Smooth muscle cell of the brain vasculature (primary cell): ENCODE results near the gene FGF21.
A peak's percentile ranks its signal among the peaks of the same experiment; 100 is the strongest.
"Not testable (repeated sequence)": the region's sequence is repeated elsewhere in the genome, so short reads cannot be mapped to it uniquely, and the experiment has no call there.

Experiments used
- DNase-seq: peaks from one replicate; pipeline ENCODE4 v3.0.0-alpha.2; 2012; ENCODE audit warnings: low read depth, low spot score

Gene FGF21

DNA sequence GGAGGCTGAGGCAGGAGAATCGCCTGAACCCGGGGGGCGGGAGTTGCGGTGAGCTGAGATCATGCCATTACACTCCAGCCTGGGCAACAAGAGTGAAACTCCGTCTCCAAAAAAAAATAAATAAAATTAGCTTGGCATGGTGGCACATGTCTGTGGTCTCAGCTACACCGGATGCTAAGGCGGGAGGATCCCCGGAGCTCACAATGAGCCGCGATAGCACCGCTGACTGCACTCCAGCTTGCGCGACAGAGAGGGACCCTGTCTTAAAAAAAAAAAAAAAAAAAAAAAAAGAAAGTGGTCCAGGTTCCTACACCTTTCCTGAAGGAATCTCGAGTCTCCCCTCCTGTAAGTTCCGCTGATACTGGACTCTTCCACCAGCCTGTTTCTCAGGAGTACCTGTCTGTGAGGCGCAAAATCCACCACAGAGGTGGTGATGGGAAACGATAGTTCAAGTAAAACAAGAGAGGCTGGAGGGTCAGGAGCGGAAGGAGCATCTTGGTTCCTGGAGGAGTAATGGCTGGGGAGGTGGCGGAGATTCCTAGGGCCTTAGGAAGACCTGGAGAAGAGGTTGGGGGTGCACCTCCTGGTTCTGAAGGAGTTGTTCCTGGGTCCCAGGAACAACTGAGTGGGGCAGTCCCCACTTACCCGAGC lies 3.4 kb upstream of the FGF21 start:
- DNase-seq: no peak

DNA sequence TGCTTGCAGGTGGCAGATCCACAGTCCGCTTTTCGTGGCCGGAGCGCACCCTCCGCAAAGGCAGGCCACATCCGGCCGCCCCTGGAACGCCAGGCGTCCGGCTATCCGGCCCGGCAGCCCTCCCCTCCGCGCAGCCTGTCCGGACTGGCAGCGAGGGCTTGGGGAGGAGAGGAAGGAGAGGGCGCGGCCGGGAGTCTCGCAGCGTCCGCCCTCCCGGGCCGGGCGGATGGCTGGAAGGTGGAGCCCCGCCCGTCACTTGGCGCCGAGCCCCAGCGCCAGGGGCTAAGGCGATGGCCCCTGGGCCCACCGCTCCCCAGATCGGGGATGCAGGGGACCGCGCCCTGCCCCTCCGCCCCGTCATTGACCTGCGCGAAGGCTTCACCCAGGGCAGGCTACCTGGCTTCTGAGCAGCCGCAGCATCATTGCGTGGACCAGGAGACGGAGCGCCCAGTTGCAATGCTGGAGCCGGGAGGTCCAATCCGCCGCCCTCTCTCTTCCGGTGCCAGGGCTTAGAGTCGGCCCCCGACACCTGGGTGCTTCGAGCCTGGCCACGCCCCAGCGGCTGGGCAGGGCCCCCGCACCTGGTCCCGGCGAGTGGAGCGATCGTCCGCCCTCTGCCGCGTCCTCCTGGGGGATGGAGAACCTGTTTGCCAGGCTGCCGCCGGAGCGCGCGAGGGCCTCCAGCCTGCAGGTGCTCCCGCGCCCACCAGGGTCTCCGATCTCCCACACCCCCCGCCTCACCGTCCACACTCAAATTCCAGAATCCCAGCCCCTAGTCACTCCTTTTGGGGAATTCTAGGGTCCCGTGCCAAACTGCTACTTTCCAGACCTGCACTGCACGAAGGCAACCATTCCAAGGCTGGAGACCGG lies 2.6 kb upstream of the FGF21 start, which contains the start of gene FUT1:
FUT1 (minus strand) TSS at position 146 of the 870 bp plus-strand sequence. CDS start 1,360 bp downstream, outside the sequence.
- DNase-seq: no peak

DNA sequence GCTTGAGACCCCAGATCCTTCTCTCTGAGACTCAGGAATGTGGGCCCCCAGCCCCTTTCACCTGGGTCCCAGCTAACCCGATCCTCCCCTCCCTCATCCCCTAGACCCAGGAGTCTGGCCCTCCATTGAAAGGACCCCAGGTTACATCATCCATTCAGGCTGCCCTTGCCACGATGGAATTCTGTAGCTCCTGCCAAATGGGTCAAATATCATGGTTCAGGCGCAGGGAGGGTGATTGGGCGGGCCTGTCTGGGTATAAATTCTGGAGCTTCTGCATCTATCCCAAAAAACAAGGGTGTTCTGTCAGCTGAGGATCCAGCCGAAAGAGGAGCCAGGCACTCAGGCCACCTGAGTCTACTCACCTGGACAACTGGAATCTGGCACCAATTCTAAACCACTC lies 463 bp downstream of the FGF21 start:
- no peak for DNase-seq

DNA sequence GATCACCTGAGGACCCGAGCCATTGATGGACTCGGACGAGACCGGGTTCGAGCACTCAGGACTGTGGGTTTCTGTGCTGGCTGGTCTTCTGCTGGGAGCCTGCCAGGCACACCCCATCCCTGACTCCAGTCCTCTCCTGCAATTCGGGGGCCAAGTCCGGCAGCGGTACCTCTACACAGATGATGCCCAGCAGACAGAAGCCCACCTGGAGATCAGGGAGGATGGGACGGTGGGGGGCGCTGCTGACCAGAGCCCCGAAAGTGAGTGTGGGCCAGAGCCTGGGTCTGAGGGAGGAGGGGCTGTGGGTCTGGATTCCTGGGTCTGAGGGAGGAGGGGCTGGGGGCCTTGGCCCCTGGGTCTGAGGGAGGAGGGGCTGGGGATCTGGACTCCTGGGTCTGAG lies 888 bp downstream of the FGF21 start:
- DNase-seq: no peak

DNA sequence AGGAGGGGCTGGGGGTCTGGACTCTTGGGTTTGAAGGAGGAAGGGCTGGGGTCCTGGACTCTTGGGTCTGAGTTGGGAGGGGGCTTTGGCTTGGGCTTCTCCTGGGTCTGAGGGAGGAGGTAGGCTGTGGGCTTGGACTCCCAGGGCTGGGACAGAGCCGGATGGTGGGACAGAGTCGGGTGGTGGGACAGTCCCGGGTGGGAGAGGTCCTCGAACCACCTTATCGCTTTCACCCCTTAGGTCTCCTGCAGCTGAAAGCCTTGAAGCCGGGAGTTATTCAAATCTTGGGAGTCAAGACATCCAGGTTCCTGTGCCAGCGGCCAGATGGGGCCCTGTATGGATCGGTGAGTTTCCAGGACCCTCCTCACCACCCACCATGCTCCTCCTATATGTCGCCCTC lies 1.4 kb downstream of the FGF21 start:
- no peak for DNase-seq

DNA sequence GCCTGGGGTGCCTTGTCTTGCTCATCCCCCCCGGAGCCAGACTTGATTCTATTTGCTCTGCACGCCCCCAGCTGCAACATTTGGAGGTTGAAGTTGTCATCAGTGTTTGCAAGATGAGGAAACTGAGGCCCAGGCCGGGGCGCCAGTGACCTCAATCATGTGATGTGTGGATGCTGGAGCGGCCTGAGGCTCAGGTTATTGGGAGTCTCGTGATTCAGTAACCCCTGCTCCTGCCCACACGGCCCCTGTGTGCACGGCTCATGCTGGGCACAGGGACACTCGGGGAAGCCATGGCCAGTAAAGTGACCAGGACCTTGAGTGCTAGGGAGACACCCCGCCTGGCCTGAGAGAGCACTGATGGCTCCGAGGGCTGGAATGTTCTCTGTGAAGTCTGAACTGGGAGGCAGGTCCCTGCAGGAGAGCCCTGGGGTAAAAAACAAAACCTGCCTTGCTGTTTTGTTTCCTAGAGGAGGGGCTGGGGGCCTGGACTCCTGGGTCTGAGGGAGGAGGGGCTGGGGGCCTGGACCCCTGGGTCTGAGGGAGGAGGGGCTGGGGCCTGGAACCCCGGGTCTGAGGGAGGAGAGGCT lies 1.9 kb downstream of the FGF21 start:
- no peak for DNase-seq

DNA sequence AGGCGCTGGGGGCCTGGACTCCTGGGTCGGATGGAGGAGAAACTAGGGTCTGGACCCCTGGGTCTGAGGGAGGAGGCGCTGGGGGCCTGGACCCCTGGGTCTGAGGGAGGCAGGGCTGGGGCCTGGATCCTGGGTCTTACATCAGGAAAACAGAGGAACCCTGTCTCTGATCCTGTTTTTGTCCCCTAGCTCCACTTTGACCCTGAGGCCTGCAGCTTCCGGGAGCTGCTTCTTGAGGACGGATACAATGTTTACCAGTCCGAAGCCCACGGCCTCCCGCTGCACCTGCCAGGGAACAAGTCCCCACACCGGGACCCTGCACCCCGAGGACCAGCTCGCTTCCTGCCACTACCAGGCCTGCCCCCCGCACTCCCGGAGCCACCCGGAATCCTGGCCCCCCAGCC lies 2.4 kb downstream of the FGF21 start:
- no peak for DNase-seq

DNA sequence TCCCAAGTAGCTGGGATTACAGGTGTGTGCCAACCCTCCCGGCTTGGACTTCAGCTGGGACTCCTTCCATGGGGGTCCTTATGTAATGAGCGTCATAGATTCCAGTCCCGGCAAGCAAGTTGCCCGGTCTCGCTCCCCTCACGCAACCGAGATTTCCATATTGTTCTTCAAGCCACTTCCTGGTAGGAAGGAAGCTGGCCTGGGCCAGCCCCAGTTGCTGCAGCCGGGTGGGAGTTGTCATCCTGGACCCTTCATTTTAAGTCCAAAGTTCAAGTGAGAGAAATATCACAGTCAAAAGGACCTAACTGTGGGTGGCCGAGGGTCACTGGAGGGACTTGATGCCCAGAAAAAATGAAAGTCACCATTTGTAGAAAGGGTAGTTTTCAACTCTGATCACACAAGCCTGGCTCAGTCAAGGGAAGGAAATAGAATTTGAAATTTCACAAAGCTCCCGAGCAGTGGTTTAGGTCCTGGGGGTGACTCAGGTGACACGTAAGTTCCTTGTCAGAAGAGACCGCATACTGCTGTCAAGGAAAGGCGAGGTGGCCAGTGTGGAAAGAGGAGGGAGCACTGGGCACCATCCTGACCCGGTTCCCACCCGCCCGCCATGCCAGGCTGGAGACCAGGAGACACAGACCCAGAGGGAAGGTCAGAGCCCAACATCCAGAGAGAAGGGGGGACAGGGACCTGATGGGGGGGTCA lies 5.3 kb downstream of the FGF21 start:
- no peak for DNase-seq

DNA sequence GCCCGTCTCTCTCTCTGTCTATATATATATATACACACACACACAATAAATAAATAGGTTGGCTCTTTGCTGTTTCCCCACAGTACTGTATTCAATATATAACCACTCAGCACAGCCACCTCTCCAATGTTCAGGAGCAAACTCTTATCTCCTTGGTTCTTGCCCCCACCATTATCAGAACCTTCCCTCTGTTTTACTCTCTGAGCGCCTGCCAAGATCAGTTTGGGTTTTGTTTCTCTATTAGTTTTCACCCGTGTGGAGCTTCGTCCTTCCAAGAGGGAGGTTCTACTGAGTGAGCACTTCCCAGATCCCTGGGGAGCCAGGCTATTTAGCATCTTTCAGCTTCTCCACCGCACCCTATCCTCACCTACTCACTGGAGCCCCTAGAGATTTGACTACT lies 10.5 kb downstream of the FGF21 start:
- DNase-seq: not testable (repeated sequence)

DNA sequence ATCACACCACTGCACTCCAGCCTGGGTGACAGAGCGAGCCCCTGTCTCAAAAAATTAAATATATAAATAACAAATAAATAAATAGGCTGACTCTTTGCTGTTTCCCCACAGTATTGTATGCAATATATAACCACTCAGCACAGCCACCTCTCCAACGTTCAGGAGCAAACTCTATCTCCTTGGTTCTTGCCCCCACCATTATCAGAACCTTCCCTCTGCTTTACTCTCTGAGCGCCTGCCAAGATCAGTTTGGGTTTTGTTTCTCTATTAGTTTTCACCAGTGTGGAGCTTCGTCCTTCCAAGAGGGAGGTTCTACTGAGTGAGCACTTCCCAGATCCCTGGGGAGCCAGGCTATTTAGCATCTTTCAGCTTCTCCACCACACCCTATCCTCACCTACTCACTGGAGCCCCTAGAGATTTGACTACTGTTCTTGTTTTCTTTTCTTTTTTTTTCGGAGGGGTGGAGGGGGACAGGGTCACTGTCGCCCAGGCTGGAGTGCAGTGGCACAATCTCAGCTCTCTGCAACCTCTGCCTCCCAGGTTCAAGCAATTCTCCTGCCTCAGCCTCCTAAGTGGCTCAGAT lies 12.9 kb downstream of the FGF21 start:
- not testable (repeated sequence) for DNase-seq

DNA sequence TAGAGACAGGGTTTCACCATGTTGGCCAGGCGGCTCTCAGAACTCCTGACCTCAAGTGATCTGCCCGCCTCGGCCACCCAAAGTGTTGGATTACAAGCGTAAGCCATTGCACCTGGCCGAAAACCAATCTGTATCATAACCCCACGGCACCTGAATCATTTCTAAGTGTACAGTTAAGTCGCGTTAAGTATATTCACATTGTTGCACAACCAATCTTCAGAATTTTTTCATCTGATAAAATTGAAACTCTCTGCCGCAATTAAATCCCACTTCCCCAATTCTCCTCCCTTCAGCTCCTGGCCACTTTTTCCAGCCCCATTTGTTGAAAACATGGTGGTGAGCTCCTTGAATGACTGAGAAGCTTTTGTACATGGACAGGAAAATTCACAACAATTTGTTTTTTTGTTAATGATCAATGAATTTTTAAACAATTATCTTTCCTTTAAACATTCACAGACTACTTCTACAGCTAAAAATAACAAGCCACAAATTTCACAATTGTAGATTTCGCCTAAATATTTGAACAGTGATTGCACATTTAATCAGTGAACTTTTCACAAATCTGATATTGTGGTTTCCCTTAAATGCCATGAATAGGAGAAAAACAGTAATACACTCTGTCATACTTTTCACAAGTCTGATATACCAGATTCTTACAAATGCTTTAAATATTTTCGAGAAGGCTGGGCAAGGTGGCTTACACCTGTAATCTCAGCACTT lies 13.8 kb downstream of the FGF21 start:
- no peak for DNase-seq

DNA sequence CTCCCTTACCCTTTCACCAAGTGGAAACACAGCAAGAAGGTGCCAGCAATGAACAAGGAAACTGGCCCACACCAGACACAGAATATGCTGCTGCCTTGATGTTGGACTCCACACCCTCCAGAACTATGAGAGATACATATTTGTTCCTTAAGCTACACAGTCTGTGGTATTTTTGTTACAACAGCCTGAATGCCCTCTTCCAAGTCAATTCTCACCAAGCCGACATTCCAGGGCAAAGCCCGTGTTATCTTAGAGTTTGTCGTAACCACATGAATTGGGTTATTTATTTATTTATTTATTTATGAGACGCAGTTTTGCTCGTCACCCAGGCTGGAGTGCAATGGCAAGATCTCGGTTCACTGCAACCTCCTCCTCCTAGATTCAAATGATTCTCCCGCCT lies 14.9 kb downstream of the FGF21 start:
- peak; percentile 26 for DNase-seq

DNA sequence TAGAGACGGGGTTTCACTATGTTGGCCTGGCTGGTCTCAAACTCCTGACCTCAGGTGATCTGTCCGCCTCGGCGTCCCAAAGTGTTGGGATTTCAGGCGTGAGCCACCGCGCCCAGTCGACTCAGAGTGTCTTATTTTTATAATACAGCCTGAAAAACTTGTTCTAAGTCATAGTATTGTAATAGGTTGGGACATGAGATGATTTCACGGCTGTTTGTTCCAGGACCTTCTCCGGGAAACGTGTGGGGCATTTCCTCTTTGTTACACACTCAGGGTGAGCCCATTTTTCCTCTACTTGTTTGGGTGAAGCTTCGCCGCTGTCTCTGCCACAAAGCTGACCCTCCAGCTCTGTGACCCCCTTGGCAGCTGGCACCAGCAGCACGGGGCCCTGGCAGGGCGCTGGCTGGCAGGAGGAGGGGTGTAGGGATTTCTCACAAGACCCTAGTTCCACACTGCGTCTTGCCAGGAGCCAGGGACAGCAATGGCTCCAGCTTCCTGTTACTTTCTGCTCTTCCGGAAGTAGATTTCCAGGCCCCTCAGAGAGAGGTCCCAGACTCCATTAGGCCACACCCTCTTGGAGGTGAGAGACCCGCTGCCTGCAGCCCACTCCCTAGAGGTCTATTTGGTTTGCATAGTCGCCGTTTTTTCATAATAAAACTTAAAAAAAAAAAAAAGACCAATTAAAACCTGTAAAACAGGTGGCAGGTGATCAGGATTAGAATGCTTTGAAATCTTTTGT lies 15.6 kb downstream of the FGF21 start:
- DNase-seq: no peak

DNA sequence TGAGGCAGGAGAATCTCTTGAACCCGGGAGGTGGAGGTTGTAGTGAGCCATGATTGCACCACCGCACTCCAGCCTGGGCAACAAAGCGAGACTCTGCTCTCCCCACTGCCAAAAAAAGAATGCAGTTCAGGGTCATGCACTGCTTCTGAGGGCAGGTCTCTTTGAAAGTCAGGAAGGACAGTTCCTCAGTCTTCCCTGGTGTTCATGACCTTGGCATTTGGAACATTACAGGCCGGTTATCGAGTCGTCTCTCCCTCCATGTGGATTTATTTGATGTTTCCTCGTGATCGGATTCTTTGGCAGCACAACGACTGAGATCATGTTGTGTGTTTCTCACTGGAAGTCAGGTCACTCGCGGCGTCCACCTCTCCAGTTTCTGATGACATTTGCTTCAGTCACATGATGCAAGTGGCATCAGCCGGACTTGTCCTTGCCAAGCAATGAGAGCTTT lies 17.2 kb downstream of the FGF21 start:
- DNase-seq: no peak

DNA sequence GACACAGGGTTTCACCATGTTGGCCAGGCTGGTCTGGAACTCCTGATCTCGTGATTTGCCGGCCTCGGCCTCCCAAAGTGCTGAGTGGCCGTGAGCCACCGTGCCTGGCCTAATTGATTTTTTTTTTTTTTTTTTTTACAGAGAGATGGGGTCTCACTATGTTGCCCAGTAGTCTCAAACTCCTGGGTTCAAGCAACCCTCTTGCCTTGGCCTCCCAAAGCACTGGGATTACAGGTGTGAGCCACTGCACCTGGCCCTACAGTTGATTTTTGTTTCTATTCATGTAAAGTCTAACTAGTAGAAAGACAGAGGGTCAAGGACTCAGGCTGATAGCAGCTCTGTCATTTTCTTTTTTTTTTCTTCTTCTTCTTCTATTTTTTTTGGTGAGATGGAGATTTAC lies 21.8 kb downstream of the FGF21 start:
- DNase-seq: no peak

DNA sequence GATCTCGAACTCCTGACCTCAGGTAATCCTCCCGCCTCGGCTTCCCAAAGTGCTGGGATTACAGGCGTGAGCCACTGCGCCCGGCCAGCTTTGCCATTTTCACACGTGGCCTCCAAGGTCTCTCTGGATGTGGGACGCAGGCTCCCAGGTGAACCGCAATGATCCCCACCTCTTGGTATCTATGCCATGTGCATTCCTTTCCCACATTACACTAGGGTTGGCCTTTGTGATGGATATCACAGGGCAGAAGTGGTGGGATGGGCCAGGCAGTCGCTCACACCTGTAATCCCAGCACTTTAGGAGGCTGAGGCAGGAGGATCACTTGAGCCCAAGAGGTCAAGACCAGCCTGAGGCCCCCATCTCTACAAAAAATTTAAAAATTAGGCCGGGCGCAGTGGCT lies 22.4 kb downstream of the FGF21 start:
- DNase-seq: no peak

DNA sequence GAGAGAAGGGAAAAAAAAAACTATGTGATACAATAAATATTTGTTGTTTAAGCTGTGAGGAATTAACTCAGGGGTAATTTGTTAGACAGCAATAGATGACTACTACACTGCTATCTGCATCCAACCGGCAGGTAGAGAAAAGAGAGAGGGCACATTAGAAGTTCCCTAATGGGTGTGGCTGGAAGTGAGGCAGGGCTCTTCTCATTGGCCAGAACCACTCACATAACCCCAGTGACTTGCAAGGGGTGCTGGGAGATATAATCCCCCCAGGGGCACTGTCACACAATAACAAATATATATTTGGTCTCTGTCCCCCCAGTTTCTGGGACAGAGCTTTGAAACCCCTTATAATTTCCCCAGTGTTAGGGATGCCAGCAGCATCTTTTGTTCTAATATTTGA lies 24.3 kb downstream of the FGF21 start:
- no peak for DNase-seq

DNA sequence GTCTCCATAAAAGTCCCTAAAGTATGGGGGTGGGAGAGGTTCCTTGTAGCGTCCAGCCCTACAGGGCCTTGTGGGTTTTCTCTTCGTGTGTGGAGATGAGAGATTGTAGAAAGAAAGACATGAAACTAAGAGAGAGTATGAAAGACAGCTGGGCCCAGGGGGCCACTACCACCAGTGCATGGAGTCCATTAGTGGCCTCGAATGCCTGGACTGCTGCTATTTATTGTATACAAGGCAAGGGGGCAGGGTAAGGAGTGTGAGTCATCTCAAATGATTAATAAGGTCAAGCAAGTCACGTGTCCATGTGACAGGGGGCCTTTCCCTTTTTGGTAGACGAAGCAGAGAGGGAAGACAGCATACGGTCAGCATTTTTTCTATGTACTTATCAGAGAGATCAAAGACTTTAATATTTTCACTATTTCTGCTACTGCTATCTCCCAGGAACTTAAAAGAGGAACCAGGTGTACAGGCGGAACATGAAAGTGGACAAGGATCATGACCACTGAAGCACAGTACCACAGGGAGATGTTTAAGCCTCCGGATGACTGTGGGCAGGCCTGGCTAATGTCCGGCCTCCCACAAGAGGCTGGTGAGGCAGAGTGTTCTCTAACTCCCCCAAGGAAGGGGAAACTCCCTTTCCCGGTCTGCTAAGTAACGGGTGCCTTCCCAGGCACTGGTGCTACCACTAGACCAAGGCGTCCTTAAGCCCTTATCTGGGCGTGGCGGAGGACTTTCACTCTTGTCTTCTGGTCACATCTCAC lies 25.5 kb downstream of the FGF21 start:
- DNase-seq: no peak

DNA sequence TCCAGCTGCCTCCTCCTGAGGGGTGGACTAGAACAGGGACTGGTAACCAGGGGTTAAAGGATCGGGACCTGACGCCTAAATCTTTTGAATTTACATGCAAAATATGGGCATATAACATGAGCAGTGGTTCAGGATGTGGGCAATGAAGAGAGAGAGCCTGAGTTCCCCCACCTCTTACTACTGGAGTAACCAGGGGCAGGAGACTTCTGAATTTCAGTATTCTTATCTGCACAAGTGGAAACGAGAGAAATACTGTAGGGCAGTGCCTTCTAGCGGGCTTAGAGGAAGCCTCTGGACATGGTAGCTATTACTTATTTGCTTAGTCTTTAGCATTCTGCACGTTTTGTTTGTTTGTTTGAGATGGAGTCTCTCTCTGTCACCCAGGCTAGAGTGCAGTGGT lies 29.2 kb downstream of the FGF21 start:
- no peak for DNase-seq

DNA sequence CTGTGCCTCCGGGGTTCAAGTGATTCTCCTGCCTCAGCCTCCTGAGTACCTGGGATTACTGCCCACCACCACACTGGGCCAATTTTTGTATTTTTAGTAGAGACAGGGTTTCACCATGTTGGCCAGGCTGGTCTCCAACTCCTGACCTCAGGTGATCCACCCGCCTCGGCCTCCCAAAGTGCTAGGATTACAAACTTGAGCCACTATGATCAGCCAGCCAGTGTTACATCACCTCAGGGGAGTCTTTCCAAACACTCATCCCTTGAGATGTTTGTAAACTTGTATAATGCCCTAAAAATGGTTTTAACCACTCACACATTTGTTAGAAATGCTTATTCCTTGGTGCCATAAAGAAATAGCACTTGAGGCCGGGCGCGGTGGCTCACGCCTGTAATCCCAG lies 31.1 kb downstream of the FGF21 start:
- DNase-seq: not testable (repeated sequence)
